ENCODE measurements around the gene SFMBT1. TPM values are rescaled to one million over a fixed set of nuclear protein-coding genes. Genes with fewer than 3 reads are reported as not detected.

SFMBT1 gene
- total and polyA plus RNA-seq, 2 of the 4 experiments (the other 2 are of a cell fraction) = 1.0 to 1.8 TPM

DNA sequence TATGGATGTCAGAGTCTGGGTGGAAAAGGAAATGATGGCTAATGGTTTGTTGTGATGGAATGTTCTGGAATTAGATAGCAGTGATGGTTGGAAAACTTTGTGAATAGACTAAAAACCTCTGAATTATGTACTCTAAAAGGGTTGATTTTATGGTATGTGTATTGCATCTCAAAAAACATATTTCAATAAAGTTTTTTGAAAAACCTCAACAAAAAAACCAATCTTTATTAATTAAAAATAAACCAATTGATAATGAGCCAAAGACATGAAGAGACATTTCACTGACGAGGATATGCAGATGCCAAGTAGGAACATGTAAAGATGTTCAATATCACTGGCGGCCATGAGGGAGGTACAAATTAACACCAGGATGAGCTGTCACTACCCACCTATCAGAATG, 78.5 kb downstream of the SFMBT1 start:
- Histone ChIP-seq H3K9me1 (ENCODE audit: insufficient read depth, low read length) (no peaks in the 10 kb centered on the region), H2AFZ (replicated peaks; ENCODE audit: low read length, poor library complexity) (no peak overlapping the region), H3K4ac (ENCODE audit: low read depth, low read length) (no peak overlapping the region), H3K27me3 (ENCODE audit: control insufficient read depth, insufficient read depth, low read length) (no peaks in the 10 kb centered on the region), H2AK9ac (replicated peaks; ENCODE audit: low read depth, low read length, poor library complexity) (no peak overlapping the region), H3K18ac (ENCODE audit: low read depth, low read length) (no peak overlapping the region), H3K56ac (ENCODE audit: extremely low read depth, insufficient read depth, low read length) (no peak overlapping the region), H2BK5ac (ENCODE audit: low read depth, low read length, poor library complexity, severe bottlenecking) (no peak overlapping the region), H3K4me1 (ENCODE audit: control insufficient read depth, insufficient read depth, low read length) (no peaks in the 10 kb centered on the region), H2BK20ac (ENCODE audit: low read depth, low read length) (no peak overlapping the region), H3K23ac (ENCODE audit: low read depth, low read length) (no peak overlapping the region), H2BK15ac (ENCODE audit: low read depth, low read length) (no peak overlapping the region), H4K5ac (ENCODE audit: low read depth, low read length) (no peak overlapping the region), H3K9ac (ENCODE audit: low read depth, low read length) (no peak overlapping the region), H3K4me2 (ENCODE audit: low read depth, low read length) (no peak overlapping the region), H2BK120ac (ENCODE audit: low read depth, low read length) (no peak overlapping the region), H4K8ac (ENCODE audit: low read depth in 2 of 2, low read length in 2 of 2) (no peak overlapping the region), H3K14ac (replicated peaks; ENCODE audit: low read depth, low read length) (no peak overlapping the region), H4K91ac (ENCODE audit: insufficient read depth, low read depth, low read length) (no peak overlapping the region), H3K27ac (ENCODE audit: insufficient read depth, low read length) (no peak overlapping the region), H2AK5ac (ENCODE audit: low read depth, low read length) (no peak overlapping the region), H3K4me3 (ENCODE audit: insufficient read depth, low read depth, low read length) (no peak overlapping the region), H3K9me3 (ENCODE audit: control insufficient read depth, insufficient read depth, low read length) (no peaks in the 10 kb centered on the region), H3K79me1 (ENCODE audit: low read depth in 1 of 2, low read length in 2 of 2) (no peaks in the 10 kb centered on the region), H4K20me1 (ENCODE audit: insufficient read depth, low read length) (no peaks in the 10 kb centered on the region), H3K36me3 (ENCODE audit: control insufficient read depth, insufficient read depth, low read length) (no peaks in the 10 kb centered on the region)
- no TSS peak for BruUV-seq (replicated peaks)
- no CpG with 5 or more reads among the region's 2 CpGs for WGBS, 2 experiments (ENCODE audit: extremely low coverage in 2 of 2, insufficient read length in 1 of 2)
- DNase-seq = no peak
- ChIA-PET POLR2A (ENCODE audit: unreplicated experiment) (no interaction called here), CTCF (no interaction called here)
- dilution Hi-C loops (cut with HindIII; ENCODE audit: low sequenced_read_pairs, unreplicated experiment) (no loop called here), in situ Hi-C loops (cut with MboI; ENCODE audit: low sequenced_read_pairs) (no loop called here), intact Hi-C loops (cut with micrococcal nuclease) (no loop called here)
- TF ChIP-seq RFX5 (IDR thresholded peaks at IDR 0.05; ENCODE audit: low read depth, low read length) (no peak), FOS (IDR thresholded peaks at IDR 0.05; ENCODE audit: low read depth, low read length) (no peak), MXI1 (IDR thresholded peaks at IDR 0.05; ENCODE audit: borderline replicate concordance, low read depth, low read length) (no peak), MAZ (IDR thresholded peaks at IDR 0.05; ENCODE audit: borderline replicate concordance, low read depth, low read length) (no peak), POLR2A (IDR thresholded peaks at IDR 0.05; ENCODE audit: low read depth, low read length) (no peak), BHLHE40 (IDR thresholded peaks at IDR 0.05; ENCODE audit: low read depth, low read length) (no peak), CEBPB (IDR thresholded peaks at IDR 0.05; ENCODE audit: low read depth, low read length) (no peak), NFE2L2 (IDR thresholded peaks at IDR 0.05; ENCODE audit: low read depth, low read length) (no peak)
- TF ChIP-seq, protein P1, sequence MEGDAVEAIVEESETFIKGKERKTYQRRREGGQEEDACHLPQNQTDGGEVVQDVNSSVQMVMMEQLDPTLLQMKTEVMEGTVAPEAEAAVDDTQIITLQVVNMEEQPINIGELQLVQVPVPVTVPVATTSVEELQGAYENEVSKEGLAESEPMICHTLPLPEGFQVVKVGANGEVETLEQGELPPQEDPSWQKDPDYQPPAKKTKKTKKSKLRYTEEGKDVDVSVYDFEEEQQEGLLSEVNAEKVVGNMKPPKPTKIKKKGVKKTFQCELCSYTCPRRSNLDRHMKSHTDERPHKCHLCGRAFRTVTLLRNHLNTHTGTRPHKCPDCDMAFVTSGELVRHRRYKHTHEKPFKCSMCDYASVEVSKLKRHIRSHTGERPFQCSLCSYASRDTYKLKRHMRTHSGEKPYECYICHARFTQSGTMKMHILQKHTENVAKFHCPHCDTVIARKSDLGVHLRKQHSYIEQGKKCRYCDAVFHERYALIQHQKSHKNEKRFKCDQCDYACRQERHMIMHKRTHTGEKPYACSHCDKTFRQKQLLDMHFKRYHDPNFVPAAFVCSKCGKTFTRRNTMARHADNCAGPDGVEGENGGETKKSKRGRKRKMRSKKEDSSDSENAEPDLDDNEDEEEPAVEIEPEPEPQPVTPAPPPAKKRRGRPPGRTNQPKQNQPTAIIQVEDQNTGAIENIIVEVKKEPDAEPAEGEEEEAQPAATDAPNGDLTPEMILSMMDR (conservative IDR thresholded peaks at IDR 0.05; ENCODE audit: low read depth, low read length) = no peak
- TF ChIP-seq, protein P2, sequence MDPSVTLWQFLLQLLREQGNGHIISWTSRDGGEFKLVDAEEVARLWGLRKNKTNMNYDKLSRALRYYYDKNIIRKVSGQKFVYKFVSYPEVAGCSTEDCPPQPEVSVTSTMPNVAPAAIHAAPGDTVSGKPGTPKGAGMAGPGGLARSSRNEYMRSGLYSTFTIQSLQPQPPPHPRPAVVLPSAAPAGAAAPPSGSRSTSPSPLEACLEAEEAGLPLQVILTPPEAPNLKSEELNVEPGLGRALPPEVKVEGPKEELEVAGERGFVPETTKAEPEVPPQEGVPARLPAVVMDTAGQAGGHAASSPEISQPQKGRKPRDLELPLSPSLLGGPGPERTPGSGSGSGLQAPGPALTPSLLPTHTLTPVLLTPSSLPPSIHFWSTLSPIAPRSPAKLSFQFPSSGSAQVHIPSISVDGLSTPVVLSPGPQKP (IDR thresholded peaks at IDR 0.05; ENCODE audit: borderline replicate concordance, low read depth, low read length) = no peak
- TF ChIP-seq, protein P3, sequence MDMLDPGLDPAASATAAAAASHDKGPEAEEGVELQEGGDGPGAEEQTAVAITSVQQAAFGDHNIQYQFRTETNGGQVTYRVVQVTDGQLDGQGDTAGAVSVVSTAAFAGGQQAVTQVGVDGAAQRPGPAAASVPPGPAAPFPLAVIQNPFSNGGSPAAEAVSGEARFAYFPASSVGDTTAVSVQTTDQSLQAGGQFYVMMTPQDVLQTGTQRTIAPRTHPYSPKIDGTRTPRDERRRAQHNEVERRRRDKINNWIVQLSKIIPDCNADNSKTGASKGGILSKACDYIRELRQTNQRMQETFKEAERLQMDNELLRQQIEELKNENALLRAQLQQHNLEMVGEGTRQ (IDR thresholded peaks at IDR 0.05; ENCODE audit: low read depth, low read length) = no peak
- no peak for ATAC-seq (ENCODE audit: low read depth)

All from IMR-90 (cell line).